Left lung (tissue), 10 donors: Measurements from ENCODE around the gene SLC24A3. TPM values are rescaled to one million over a fixed set of nuclear protein-coding genes. Genes with fewer than 3 reads are reported as not detected.
A peak's percentile ranks its signal among the peaks of the same experiment; 100 is the strongest.

Experiments used
- ATAC-seq: fragments of 200-7000 bp; cut with Tn5 transposase; one replicate; pipeline ENCODE4 v1.9.1; 2020; ENCODE audit warnings: moderate library complexity
- DNase-seq, 4 donors: peaks; one replicate each; pipeline ENCODE4 v3.0.0-alpha.2; 2013 to 2020
- H3K27ac ChIP-seq, 2 donors: fragments of 200-600 bp; sonication (generic) in 1 of 2; one replicate each; pipeline versions ENCODE4 v1.5.0 to v1.8.0; 2020 to 2021
- H3K27me3 ChIP-seq, 2 donors: fragments of 200-600 bp; sonication (generic) in 1 of 2; one replicate each; pipeline versions ENCODE4 v1.5.0 to v1.8.0; 2020 to 2021
- H3K36me3 ChIP-seq, 2 donors: fragments of 200-600 bp; sonication (generic) in 1 of 2; one replicate each; pipeline versions ENCODE4 v1.5.0 to v1.8.0; 2020 to 2021
- H3K4me1 ChIP-seq, 2 donors: fragments of 200-600 bp; one replicate each; pipeline ENCODE4 v1.8.0; 2021
- H3K4me3 ChIP-seq, 2 donors: fragments of 200-600 bp; sonication (generic) in 1 of 2; one replicate each; pipeline versions ENCODE4 v1.5.0 to v1.8.0; 2020 to 2021; ENCODE audit warnings: mild to moderate bottlenecking in 1 of 2
- H3K9me3 ChIP-seq, 2 donors: fragments of 200-600 bp; sonication (generic) in 1 of 2; one replicate each; pipeline versions ENCODE4 v1.5.0 to v1.8.0; 2020 to 2021
- CTCF ChIP-seq, 2 donors: fragments of 200-600 bp; sonication (generic) in 1 of 2; IDR thresholded peaks; one replicate each; pipeline versions ENCODE4 v1.5.0 to v1.8.0; 2021; ENCODE audit warnings: antibody characterized with exemption in 2 of 2
- intact Hi-C, 2 donors: fragments of 100-400 bp; cut with DNase I; formaldehyde crosslinking; loops; one replicate each; pipeline versions ENCODE4 v1.11.2 to v1.14.2; 2022
- polyA plus RNA-seq, 6 donors: library from polyadenylated mRNA; unstranded; fragments of 120-200 nt; gene quantifications; one replicate each; pipeline ENCODE4 v1.2.1, GENCODE V29; 2013; ENCODE audit not compliant: insufficient read length in 6 of 6
- total RNA-seq, 2 donors: library from RNA; stranded (reverse); fragmentation: NEBNext Ultra II Directional; extraction: Animal tissue kit (Norgen Biotek cat#: 25700); gene quantifications; one replicate each; pipeline ENCODE4 v1.2.1, GENCODE V29; 2021
- donor health status: DM: no; HTN: yes; CAD: no.
- donor health status: DM: no; HTN: no; CAD: no.

The SLC24A3 gene
- total and polyA plus RNA-seq, 8 donors: 4.4 to 8.7 (median 6.6) TPM

GRCh38 chr20:19260412-19261090 lies 48.1 kb downstream of the SLC24A3 start:
- Histone ChIP-seq H3K36me3 (no peaks in the 10 kb centered on the region), H3K4me3 (no peak overlapping the region), H3K9me3 (no peaks in the 10 kb centered on the region), H3K4me1 (peaks cover 0 to 4% of the 10 kb centered on the region in 2 donors), H3K27ac (no peak overlapping the region), H3K27me3 (no peaks in the 10 kb centered on the region)
- intact Hi-C loops: no loop called here
- ATAC-seq (no peak), DNase-seq (no peak)
- TF ChIP-seq CTCF (IDR thresholded peaks at IDR 0.05): no peak

GRCh38 chr20:19264191-19264590 lies 51.7 kb downstream of the SLC24A3 start:
- Histone ChIP-seq H3K36me3 (no peaks in the 10 kb centered on the region), H3K27me3 (no peaks in the 10 kb centered on the region), H3K27ac (no peak overlapping the region), H3K4me1 (peaks cover 0 to 4% of the 10 kb centered on the region in 2 donors), H3K9me3 (no peaks in the 10 kb centered on the region), H3K4me3 (no peak overlapping the region)
- intact Hi-C loops: no loop called here
- TF ChIP-seq CTCF (IDR thresholded peaks at IDR 0.05): no peak
- no peak for ATAC-seq
- DNase-seq: no peak

GRCh38 chr20:19265646-19266374 lies 53.4 kb downstream of the SLC24A3 start:
- H3K4me3 ChIP-seq: no peak overlapping the region
- intact Hi-C loops: no loop called here
- DNase-seq (no peak), ATAC-seq (no peak)
- H3K27ac ChIP-seq: no peak overlapping the region
- H3K36me3 ChIP-seq: no peaks in the 10 kb centered on the region
- no peaks in the 10 kb centered on the region for H3K4me1 ChIP-seq
- H3K27me3 ChIP-seq: no peaks in the 10 kb centered on the region
- H3K9me3 ChIP-seq: no peaks in the 10 kb centered on the region
- TF ChIP-seq CTCF (IDR thresholded peaks at IDR 0.05): no peak

GRCh38 chr20:19268426-19268825 lies 56.0 kb downstream of the SLC24A3 start:
- Histone ChIP-seq H3K36me3 (no peaks in the 10 kb centered on the region), H3K4me3 (no peak overlapping the region), H3K9me3 (no peaks in the 10 kb centered on the region), H3K4me1 (no peaks in the 10 kb centered on the region), H3K27me3 (no peaks in the 10 kb centered on the region), H3K27ac (no peak overlapping the region)
- DNase-seq: no peak
- TF ChIP-seq CTCF (IDR thresholded peaks at IDR 0.05): no peak
- no peak for ATAC-seq
- intact Hi-C loops: no loop called here

GRCh38 chr20:19269737-19270340 lies 57.4 kb downstream of the SLC24A3 start:
- Histone ChIP-seq H3K4me1 (peaks cover under 1 to 3% of the 10 kb centered on the region in 2 donors), H3K27ac (no peak overlapping the region), H3K4me3 (no peak overlapping the region), H3K27me3 (no peaks in the 10 kb centered on the region), H3K9me3 (no peaks in the 10 kb centered on the region), H3K36me3 (no peaks in the 10 kb centered on the region)
- intact Hi-C loops: no loop called here
- ATAC-seq (peak; percentile 38), DNase-seq (no peak)
- no peak for TF ChIP-seq CTCF (IDR thresholded peaks at IDR 0.05)
